Measurements from ENCODE around the gene CDKAL1. TPM values are rescaled to one million over a fixed set of nuclear protein-coding genes. Genes with fewer than 3 reads are reported as not detected.

CDKAL1 gene
- total and polyA plus RNA-seq, 9 of the 15 experiments (the other 6 are each of a cell fraction or from before 2014, with no cell fraction given): 11.2 to 36.3 (median 20.1) TPM

- intact Hi-C loops (cut with micrococcal nuclease) (no loop called here), in situ Hi-C loops (cut with MboI) (no loop called here)
- no peak for ATAC-seq
- Histone ChIP-seq H3K4me1 (replicated peaks in 1 of 2; ENCODE audit: control insufficient read depth in 2 of 2, insufficient read depth in 2 of 2, low read length in 2 of 2) (no peaks in the 10 kb centered on the region), H4K20me1 (replicated peaks; ENCODE audit: control insufficient read depth, insufficient read depth, low read length) (no peaks in the 10 kb centered on the region), H3K4me2 (ENCODE audit: insufficient read depth, low read length) (no peak overlapping the region), H3K9ac (ENCODE audit: insufficient read depth in 1 of 2, low read depth in 2 of 2, low read length in 2 of 2) (no peak overlapping the region), H3K27ac (ENCODE audit: extremely low read depth, low read depth, low read length) (no peak overlapping the region), H3K36me3 (ENCODE audit: control insufficient read depth, insufficient read depth, low read length) (no peaks in the 10 kb centered on the region), H2AFZ (ENCODE audit: low read depth, low read length) (no peak overlapping the region), H3K4me3 (no peak overlapping the region), H3K9me1 (ENCODE audit: control insufficient read depth, insufficient read depth, low read length) (no peaks in the 10 kb centered on the region), H3K27me3 (ENCODE audit: control insufficient read depth in 2 of 2, insufficient read depth in 2 of 2, low read length in 2 of 2) (no peaks in the 10 kb centered on the region), H3K9me3 (replicated peaks; ENCODE audit: control insufficient read depth, insufficient read depth, low read depth, low read length) (no peaks in the 10 kb centered on the region), H3K79me2 (ENCODE audit: control insufficient read depth, insufficient read depth, low read length) (no peaks in the 10 kb centered on the region)
- no peak for DNase-seq (ENCODE audit: extremely low read depth in 1 of 4, low spot score in 3 of 4)
- CTCF ChIA-PET (ENCODE audit: low intra/inter-chr PET ratio): no interaction called here
- FAIRE-seq: no peak
- 40% methylated on average over 2 of the region's 2 CpGs for WGBS (ENCODE audit: insufficient coverage, low coverage, missing lambda C conversion rate)
- no TSS peak for BruUV-seq (replicated peaks)
- POLR2A ChIA-PET: no interaction called here
- no peak for TF ChIP-seq E2F4 (CRISPR knock-in tag; IDR thresholded peaks at IDR 0.05; ENCODE audit: low read depth)
- no peak for TF ChIP-seq MCM2 (IDR thresholded peaks at IDR 0.05; ENCODE audit: low read depth)
- no peak for TF ChIP-seq SRSF3 (IDR thresholded peaks at IDR 0.05; ENCODE audit: insufficient read depth, low read length)
- TF ChIP-seq ZNF696 (CRISPR knock-in tag; conservative IDR thresholded peaks at IDR 0.05): no peak
- no peak for TF ChIP-seq ZNF239 (CRISPR knock-in tag; IDR thresholded peaks at IDR 0.05)
- no peak for TF ChIP-seq ZNF274 (IDR thresholded peaks at IDR 0.05; ENCODE audit: borderline replicate concordance, low read depth, low read length)
- no peak for TF ChIP-seq CEBPG (CRISPR knock-in tag; IDR thresholded peaks at IDR 0.05)
- TF ChIP-seq CEBPG (tag; conservative IDR thresholded peaks at IDR 0.05 in 1 of 2, IDR thresholded peaks at IDR 0.05 in 1 of 2): no peak
- no peak for TF ChIP-seq POU5F1 (IDR thresholded peaks at IDR 0.05; ENCODE audit: borderline replicate concordance, low read depth, low read length, partially characterized antibody)
- TF ChIP-seq SUPT5H (IDR thresholded peaks at IDR 0.05): no peak
- no peak for TF ChIP-seq NFIC (IDR thresholded peaks at IDR 0.05)
- no peak for TF ChIP-seq ARID3A (IDR thresholded peaks at IDR 0.05; ENCODE audit: borderline replicate concordance, low read depth, low read length)
- no peak for TF ChIP-seq PKNOX1 (IDR thresholded peaks at IDR 0.05)
These were observed 257.7 kb downstream of the CDKAL1 start for GRCh38 chr6:20791944-20792343.

Data from K562 (cell line).